Suprapubic skin (tissue), 4 donors: ENCODE data around the gene PIP5K1A. TPM values are rescaled to one million over a fixed set of nuclear protein-coding genes. Genes with fewer than 3 reads are reported as not detected.

ENCODE experiments used
- DNase-seq, 2 donors: peaks; one replicate each; pipeline ENCODE4 v3.0.0-alpha.2; 2019; ENCODE audit warnings: low spot score in 2 of 2
- H3K27ac ChIP-seq: fragments of 200-600 bp; sonication (generic); one replicate; pipeline ENCODE4 v1.5.1; 2019
- H3K27me3 ChIP-seq: fragments of 200-600 bp; sonication (generic); one replicate; pipeline ENCODE4 v1.5.1; 2019
- H3K36me3 ChIP-seq: fragments of 200-600 bp; sonication (generic); one replicate; pipeline ENCODE4 v1.5.1; 2019
- H3K4me1 ChIP-seq: fragments of 200-600 bp; sonication (generic); one replicate; pipeline ENCODE4 v1.5.1; 2019
- H3K4me3 ChIP-seq: fragments of 200-600 bp; sonication (generic); one replicate; pipeline ENCODE4 v1.5.1; 2019; ENCODE audit warnings: mild to moderate bottlenecking
- H3K9me3 ChIP-seq: fragments of 200-600 bp; sonication (generic); one replicate; pipeline ENCODE4 v1.5.1; 2019
- EP300 ChIP-seq: sonication (generic); formaldehyde crosslinking; IDR thresholded peaks from one replicate; pipeline ENCODE4 v1.6.1; 2017; ENCODE audit warnings: antibody characterized with exemption
- POLR2A ChIP-seq, 2 donors: fragments of 450-650 bp; IDR thresholded peaks; one replicate each; pipeline ENCODE4 v1.6.1; 2017; ENCODE audit warnings: antibody characterized with exemption in 2 of 2, mild to moderate bottlenecking in 2 of 2, moderate library complexity in 2 of 2
- POLR2AphosphoS5 ChIP-seq, 3 donors: sonication (generic); formaldehyde crosslinking; IDR thresholded peaks; one replicate each; pipeline ENCODE4 v1.6.1; 2017; ENCODE audit warnings: antibody characterized with exemption in 3 of 3
- WGBS: methylation state at CpG from one replicate; pipeline ENCODE4 v1.1.5; 2018; 5-methylcytosine and 5-hydroxymethylcytosine counted together
- total RNA-seq, 4 donors: library from RNA; depleted of rRNA; stranded (reverse); fragments of >200 nt; gene quantifications; one replicate each; pipeline ENCODE4 v1.1.0, GENCODE V29; 2016
- TF ChIP-seq, protein P1 (sequence below), 2 donors: fragments of 200-600 bp in 1 of 2; fragments of 450-650 bp in 1 of 2; sonication (generic) in 1 of 2; IDR thresholded peaks; one replicate each; pipeline ENCODE4 v1.5.1; 2016 to 2019; ENCODE audit warnings: antibody characterized with exemption in 2 of 2, mild to moderate bottlenecking in 1 of 2, moderate library complexity in 1 of 2

Gene PIP5K1A
- total RNA-seq, 4 donors from 2014 or later, result 41.6 to 120 (median 51.6) TPM

DNA sequence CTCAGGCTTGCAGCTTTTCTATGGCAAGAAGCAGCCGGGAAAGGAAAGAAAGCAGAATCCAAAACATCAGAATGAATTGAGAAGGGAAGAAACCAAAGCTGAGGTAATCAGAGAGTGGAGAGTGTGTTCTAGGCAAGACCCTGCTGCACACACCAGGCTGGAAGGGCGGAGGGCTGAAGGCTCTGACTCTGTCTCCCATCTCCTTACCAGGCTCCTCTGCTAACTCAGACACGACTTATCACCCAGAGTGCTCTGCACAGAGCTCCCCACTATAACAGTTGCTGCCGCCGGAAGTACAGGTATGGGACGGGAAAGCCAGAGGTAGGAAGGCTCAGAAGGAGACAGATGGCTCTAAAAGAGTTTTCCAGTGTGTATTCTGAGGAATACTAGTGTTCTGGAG is 31.2 kb upstream of the PIP5K1A start:
- peaks cover 32% of the 10 kb centered on the region for H3K4me1 ChIP-seq
- H3K27me3 ChIP-seq, result no peaks in the 10 kb centered on the region
- no peak for TF ChIP-seq POLR2A (IDR thresholded peaks at IDR 0.05)
- TF ChIP-seq POLR2AphosphoS5 (IDR thresholded peaks at IDR 0.05), result no peak
- TF ChIP-seq, protein P1, sequence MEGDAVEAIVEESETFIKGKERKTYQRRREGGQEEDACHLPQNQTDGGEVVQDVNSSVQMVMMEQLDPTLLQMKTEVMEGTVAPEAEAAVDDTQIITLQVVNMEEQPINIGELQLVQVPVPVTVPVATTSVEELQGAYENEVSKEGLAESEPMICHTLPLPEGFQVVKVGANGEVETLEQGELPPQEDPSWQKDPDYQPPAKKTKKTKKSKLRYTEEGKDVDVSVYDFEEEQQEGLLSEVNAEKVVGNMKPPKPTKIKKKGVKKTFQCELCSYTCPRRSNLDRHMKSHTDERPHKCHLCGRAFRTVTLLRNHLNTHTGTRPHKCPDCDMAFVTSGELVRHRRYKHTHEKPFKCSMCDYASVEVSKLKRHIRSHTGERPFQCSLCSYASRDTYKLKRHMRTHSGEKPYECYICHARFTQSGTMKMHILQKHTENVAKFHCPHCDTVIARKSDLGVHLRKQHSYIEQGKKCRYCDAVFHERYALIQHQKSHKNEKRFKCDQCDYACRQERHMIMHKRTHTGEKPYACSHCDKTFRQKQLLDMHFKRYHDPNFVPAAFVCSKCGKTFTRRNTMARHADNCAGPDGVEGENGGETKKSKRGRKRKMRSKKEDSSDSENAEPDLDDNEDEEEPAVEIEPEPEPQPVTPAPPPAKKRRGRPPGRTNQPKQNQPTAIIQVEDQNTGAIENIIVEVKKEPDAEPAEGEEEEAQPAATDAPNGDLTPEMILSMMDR (IDR thresholded peaks at IDR 0.05), result no peak
- TF ChIP-seq EP300, result no peak
- no peaks in the 10 kb centered on the region for H3K9me3 ChIP-seq
- no peak for DNase-seq
- no peak overlapping the region for H3K27ac ChIP-seq
- 89% methylated on average over 6 of the region's 6 CpGs for WGBS
- H3K4me3 ChIP-seq, result peak overlapping the region; percentile 85
- H3K36me3 ChIP-seq, result peaks cover 37% of the 10 kb centered on the region

GRCh38 chr1:151171190-151171589 is 27.2 kb upstream of the PIP5K1A start:
- no peak overlapping the region for H3K27ac ChIP-seq
- no peak overlapping the region for H3K4me3 ChIP-seq
- no peaks in the 10 kb centered on the region for H3K27me3 ChIP-seq
- H3K9me3 ChIP-seq, result no peaks in the 10 kb centered on the region
- H3K36me3 ChIP-seq, result peaks cover 66% of the 10 kb centered on the region
- DNase-seq, result no peak
- peaks cover 19% of the 10 kb centered on the region for H3K4me1 ChIP-seq
- WGBS, result 90% methylated on average over 5 of the region's 5 CpGs
- TF ChIP-seq POLR2AphosphoS5 (IDR thresholded peaks at IDR 0.05), result no peak
- TF ChIP-seq, protein P1 (IDR thresholded peaks at IDR 0.05), result no peak
- TF ChIP-seq EP300, result no peak
- TF ChIP-seq POLR2A (IDR thresholded peaks at IDR 0.05), result no peak

- H3K27me3 ChIP-seq, result no peaks in the 10 kb centered on the region
- DNase-seq, result no peak
- H3K36me3 ChIP-seq, result peaks cover 81% of the 10 kb centered on the region
- H3K4me3 ChIP-seq, result no peak overlapping the region
- H3K9me3 ChIP-seq, result no peaks in the 10 kb centered on the region
- WGBS, result 40% methylated on average over 6 of the region's 6 CpGs
- peaks cover 8% of the 10 kb centered on the region for H3K4me1 ChIP-seq
- H3K27ac ChIP-seq, result no peak overlapping the region
- TF ChIP-seq POLR2A (IDR thresholded peaks at IDR 0.05), result no peak
- no peak for TF ChIP-seq EP300
- no peak for TF ChIP-seq POLR2AphosphoS5 (IDR thresholded peaks at IDR 0.05)
- TF ChIP-seq, protein P1 (IDR thresholded peaks at IDR 0.05), result no peak
Measured at GRCh38 chr1:151175041-151175741, 23.2 kb upstream of the PIP5K1A start.

DNA sequence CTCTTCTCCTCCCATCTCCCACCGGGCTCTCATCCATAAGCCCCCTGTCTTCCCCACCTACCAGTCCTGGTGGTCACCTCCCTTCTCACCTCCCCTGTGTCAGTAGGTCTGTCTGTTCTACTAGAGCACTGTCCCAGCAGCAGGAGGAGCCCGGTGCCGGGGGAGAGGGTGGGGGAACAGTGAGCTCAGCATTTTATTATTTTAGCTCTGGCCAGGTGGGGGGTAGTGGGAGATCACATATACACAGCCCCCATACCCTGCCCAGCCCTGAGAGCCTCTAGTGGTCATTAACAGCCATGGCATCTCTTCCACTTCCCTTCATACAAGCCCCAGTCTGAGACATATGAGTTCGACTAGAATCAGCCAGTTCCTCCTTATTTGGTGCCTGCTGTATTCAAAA is 22.5 kb upstream of the PIP5K1A start, which contains the start of gene TMOD4:
Gene TMOD4, minus strand, starts transcription at position 119 of the 400 bp plus-strand sequence. CDS start 1,106 bp downstream, outside the sequence.
- Histone ChIP-seq H3K36me3 (peaks cover 81% of the 10 kb centered on the region), H3K9me3 (no peaks in the 10 kb centered on the region), H3K27ac (no peak within 1 kb of the TSS), H3K4me3 (no peak within 1 kb of the TSS), H3K4me1 (peaks cover 8% of the 10 kb centered on the region), H3K27me3 (no peaks in the 10 kb centered on the region)
- WGBS, result 47% methylated on average over 4 of the region's 4 CpGs
- no peak for DNase-seq
- TF ChIP-seq POLR2AphosphoS5 (IDR thresholded peaks at IDR 0.05) (no peak), EP300 (no peak), POLR2A (IDR thresholded peaks at IDR 0.05) (no peak)
- TF ChIP-seq, protein P1 (IDR thresholded peaks at IDR 0.05), result peak in 1 of 2 donors; percentile 45

- peaks cover 84% of the 10 kb centered on the region for H3K36me3 ChIP-seq
- no peak for TF ChIP-seq EP300
Measured at GRCh38 chr1:151176514-151177045, 21.8 kb upstream of the PIP5K1A start.

More at GRCh38 chr1:151176514-151177045, 21.8 kb upstream of the PIP5K1A start:
- DNase-seq, result no peak
- WGBS, result 92% methylated on average over 17 of the region's 17 CpGs
- no peak overlapping the region for H3K27ac ChIP-seq
- H3K4me1 ChIP-seq, result peaks cover 8% of the 10 kb centered on the region
- H3K4me3 ChIP-seq, result no peak overlapping the region
- H3K27me3 ChIP-seq, result no peaks in the 10 kb centered on the region
- no peaks in the 10 kb centered on the region for H3K9me3 ChIP-seq
